ENCODE data around the gene GNG3.

- TF ChIP-seq, protein P1, sequence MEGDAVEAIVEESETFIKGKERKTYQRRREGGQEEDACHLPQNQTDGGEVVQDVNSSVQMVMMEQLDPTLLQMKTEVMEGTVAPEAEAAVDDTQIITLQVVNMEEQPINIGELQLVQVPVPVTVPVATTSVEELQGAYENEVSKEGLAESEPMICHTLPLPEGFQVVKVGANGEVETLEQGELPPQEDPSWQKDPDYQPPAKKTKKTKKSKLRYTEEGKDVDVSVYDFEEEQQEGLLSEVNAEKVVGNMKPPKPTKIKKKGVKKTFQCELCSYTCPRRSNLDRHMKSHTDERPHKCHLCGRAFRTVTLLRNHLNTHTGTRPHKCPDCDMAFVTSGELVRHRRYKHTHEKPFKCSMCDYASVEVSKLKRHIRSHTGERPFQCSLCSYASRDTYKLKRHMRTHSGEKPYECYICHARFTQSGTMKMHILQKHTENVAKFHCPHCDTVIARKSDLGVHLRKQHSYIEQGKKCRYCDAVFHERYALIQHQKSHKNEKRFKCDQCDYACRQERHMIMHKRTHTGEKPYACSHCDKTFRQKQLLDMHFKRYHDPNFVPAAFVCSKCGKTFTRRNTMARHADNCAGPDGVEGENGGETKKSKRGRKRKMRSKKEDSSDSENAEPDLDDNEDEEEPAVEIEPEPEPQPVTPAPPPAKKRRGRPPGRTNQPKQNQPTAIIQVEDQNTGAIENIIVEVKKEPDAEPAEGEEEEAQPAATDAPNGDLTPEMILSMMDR (IDR thresholded peaks at IDR 0.05), result no peak
- no peak for TF ChIP-seq POLR2AphosphoS5 (IDR thresholded peaks at IDR 0.05)
- TF ChIP-seq POLR2A (IDR thresholded peaks at IDR 0.05), result no peak
Observed at GRCh38 chr11:62669420-62670161, 37.9 kb upstream of the GNG3 start.
